HepG2 (cell line): ENCODE results near the gene ABTB2. TPM values are rescaled to one million over a fixed set of nuclear protein-coding genes. Genes with fewer than 3 reads are reported as not detected.

Experiments used
- AGO2 ChIP-seq: fragments of 200-400 bp; formaldehyde crosslinking; optimal IDR thresholded peaks from 2 replicates; pipeline ENCODE3; 2017; ENCODE audit warnings: mild to moderate bottlenecking, low read depth, low read length, moderate library complexity
- CREM ChIP-seq, 2 experiments: sonication (generic) in 1 of 2; formaldehyde crosslinking in 1 of 2; IDR thresholded peaks; 2 replicates each; pipeline versions ENCODE4 v1.4.0 to v1.6.1; 2016 to 2020; ENCODE audit warnings: antibody characterized with exemption in 1 of 2, mild to moderate bottlenecking in 1 of 2, missing genetic modification reagents in 1 of 2
- JUN ChIP-seq: sonication (generic); formaldehyde crosslinking; IDR thresholded peaks from 2 replicates; pipeline ENCODE4 v1.4.0; 2020; ENCODE audit warnings: mild to moderate bottlenecking, missing genetic modification reagents
- MIXL1 ChIP-seq: IDR thresholded peaks from 2 replicates; pipeline ENCODE4 v1.6.1; 2016
- ONECUT2 ChIP-seq: sonication (generic); formaldehyde crosslinking; IDR thresholded peaks from 2 replicates; pipeline ENCODE4 v1.4.0; 2020; ENCODE audit warnings: missing genetic modification reagents
- PCBP2 ChIP-seq: fragments of 200-400 bp; formaldehyde crosslinking; optimal IDR thresholded peaks from 2 replicates; pipeline ENCODE3; 2018; ENCODE audit warnings: low read length, low read depth; ENCODE audit not compliant: poor library complexity, severe bottlenecking
- RARG ChIP-seq: sonication (generic); formaldehyde crosslinking; IDR thresholded peaks from 2 replicates; pipeline ENCODE4 v1.4.0; 2020; ENCODE audit warnings: low read depth, mild to moderate bottlenecking, missing genetic modification reagents
- SP5 ChIP-seq: IDR thresholded peaks from 2 replicates; pipeline ENCODE4 v1.6.1; 2016; ENCODE audit warnings: low read depth, borderline replicate concordance
- ZNF83 ChIP-seq: sonication (generic); formaldehyde crosslinking; IDR thresholded peaks from 2 replicates; pipeline ENCODE4 v1.4.0; 2020; ENCODE audit warnings: missing genetic modification reagents, mild to moderate bottlenecking, borderline replicate concordance
- ZNF841 ChIP-seq: sonication (generic); formaldehyde crosslinking; IDR thresholded peaks from 2 replicates; pipeline ENCODE4 v1.8.1; 2023; ENCODE audit warnings: missing genetic modification reagents, borderline replicate concordance
- ZNF879 ChIP-seq: sonication (generic); formaldehyde crosslinking; IDR thresholded peaks from 2 replicates; pipeline ENCODE4 v1.8.1; 2023; ENCODE audit warnings: missing genetic modification reagents
- polyA plus RNA-seq, 8 experiments: library from polyadenylated mRNA; depleted of rRNA in 3 of 8; stranded (reverse) in 7 of 8; unstranded in 1 of 8; fragments of >200 nt; fragmentation: Illumina TruSeq in 4 of 8; extraction: Trizol in 4 of 8; gene quantifications; 2 replicates each; pipeline versions ENCODE4 v1.2.1 to v1.2.3, GENCODE V29; 2011 to 2016; ENCODE audit warnings: low read depth in 4 of 8, missing spikeins in 1 of 8, mixed read lengths in 1 of 8; ENCODE audit not compliant: insufficient read depth in 1 of 8
- total RNA-seq, 5 experiments: library from RNA; depleted of rRNA; stranded (reverse); fragments of >200 nt; fragmentation: Illumina TruSeq; extraction: Trizol; gene quantifications; 2 replicates each; pipeline ENCODE4 v1.2.3, GENCODE V29; 2016; ENCODE audit warnings: low read depth in 1 of 5
- TF ChIP-seq, protein P1 (sequence below), 2 experiments: sonication (generic) in 1 of 2; formaldehyde crosslinking in 1 of 2; IDR thresholded peaks; 2 replicates each; pipeline versions ENCODE4 v1.4.0 to v1.6.1; 2016 to 2020; ENCODE audit warnings: borderline replicate concordance in 1 of 2, low read depth in 1 of 2, mild to moderate bottlenecking in 1 of 2, missing genetic modification reagents in 1 of 2
- TF ChIP-seq, protein P2 (sequence below): sonication (generic); formaldehyde crosslinking; IDR thresholded peaks from 2 replicates; pipeline ENCODE4 v1.8.0; 2022; ENCODE audit warnings: missing genetic modification reagents, mild to moderate bottlenecking, borderline replicate concordance
- TF ChIP-seq, protein P3 (sequence below): sonication (generic); formaldehyde crosslinking; IDR thresholded peaks from 2 replicates; pipeline ENCODE4 v1.4.0; 2020; ENCODE audit warnings: mild to moderate bottlenecking, missing genetic modification reagents
- TF ChIP-seq, protein P4 (sequence below): sonication (generic); formaldehyde crosslinking; IDR thresholded peaks from 2 replicates; pipeline ENCODE4 v1.4.0; 2020; ENCODE audit warnings: missing genetic modification reagents, borderline replicate concordance

ABTB2 gene
- total and polyA plus RNA-seq, 2 of the 13 experiments (the other 11 are each of a cell fraction or from before 2014, with no cell fraction given), result 5.1 to 15.4 TPM

DNA sequence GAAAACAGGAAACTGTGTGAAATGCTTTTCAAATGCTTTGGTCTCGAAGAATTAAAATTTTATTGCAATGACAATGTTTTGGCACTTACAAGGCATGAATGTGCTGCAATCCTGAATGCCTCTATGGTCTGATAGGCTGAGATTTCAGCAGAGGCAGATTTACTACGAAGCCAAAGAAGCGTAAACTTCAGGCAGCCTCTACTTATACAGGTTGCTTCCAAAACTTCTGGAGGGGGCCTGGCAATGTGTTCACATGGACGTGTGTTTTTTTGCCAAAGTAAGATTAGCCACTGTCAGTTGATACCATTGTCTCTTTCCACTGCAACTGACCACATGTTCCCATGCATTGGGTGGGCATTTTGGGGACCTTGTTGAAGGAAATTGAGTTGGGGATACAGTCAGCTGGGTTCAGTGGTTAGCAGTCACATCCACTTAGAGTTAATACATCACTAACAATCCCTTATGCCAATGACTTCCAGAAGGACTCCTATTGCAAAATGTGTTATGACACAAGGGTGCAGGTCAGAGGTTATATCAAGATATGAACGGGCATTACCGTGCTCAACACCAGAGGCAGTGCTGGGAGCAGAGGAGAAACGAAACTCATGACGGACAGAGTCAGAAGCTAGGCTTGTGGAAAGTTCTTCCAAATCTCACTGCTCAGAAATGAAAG lies 48.8 kb downstream of the ABTB2 start (continued):
- TF ChIP-seq, protein P1, sequence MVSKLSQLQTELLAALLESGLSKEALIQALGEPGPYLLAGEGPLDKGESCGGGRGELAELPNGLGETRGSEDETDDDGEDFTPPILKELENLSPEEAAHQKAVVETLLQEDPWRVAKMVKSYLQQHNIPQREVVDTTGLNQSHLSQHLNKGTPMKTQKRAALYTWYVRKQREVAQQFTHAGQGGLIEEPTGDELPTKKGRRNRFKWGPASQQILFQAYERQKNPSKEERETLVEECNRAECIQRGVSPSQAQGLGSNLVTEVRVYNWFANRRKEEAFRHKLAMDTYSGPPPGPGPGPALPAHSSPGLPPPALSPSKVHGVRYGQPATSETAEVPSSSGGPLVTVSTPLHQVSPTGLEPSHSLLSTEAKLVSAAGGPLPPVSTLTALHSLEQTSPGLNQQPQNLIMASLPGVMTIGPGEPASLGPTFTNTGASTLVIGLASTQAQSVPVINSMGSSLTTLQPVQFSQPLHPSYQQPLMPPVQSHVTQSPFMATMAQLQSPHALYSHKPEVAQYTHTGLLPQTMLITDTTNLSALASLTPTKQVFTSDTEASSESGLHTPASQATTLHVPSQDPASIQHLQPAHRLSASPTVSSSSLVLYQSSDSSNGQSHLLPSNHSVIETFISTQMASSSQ (IDR thresholded peaks at IDR 0.05; ENCODE audit: low read depth), result peak; percentile 36; the same call in 1 of the 2 replicates
- TF ChIP-seq, protein P1 (CRISPR knock-in tag; IDR thresholded peaks at IDR 0.05; ENCODE audit: borderline replicate concordance), result no peak
- TF ChIP-seq CREM (IDR thresholded peaks at IDR 0.05) (peak; percentile 34; the same call in 1 of the 2 replicates), CREM (CRISPR knock-in tag; IDR thresholded peaks at IDR 0.05) (no peak), JUN (CRISPR knock-in tag) (no peak), ONECUT2 (CRISPR knock-in tag) (no peak), ZNF879 (CRISPR knock-in tag) (no peak), RARG (CRISPR knock-in tag) (no peak), ZNF841 (CRISPR knock-in tag) (no peak), PCBP2 (no peak), MIXL1 (peak; percentile 78; the same call in 1 of the 2 replicates), SP5 (CRISPR knock-in tag) (no peak; the same call in 1 of the 2 replicates), AGO2 (no peak), ZNF83 (CRISPR knock-in tag) (no peak)
- TF ChIP-seq, protein P2, sequence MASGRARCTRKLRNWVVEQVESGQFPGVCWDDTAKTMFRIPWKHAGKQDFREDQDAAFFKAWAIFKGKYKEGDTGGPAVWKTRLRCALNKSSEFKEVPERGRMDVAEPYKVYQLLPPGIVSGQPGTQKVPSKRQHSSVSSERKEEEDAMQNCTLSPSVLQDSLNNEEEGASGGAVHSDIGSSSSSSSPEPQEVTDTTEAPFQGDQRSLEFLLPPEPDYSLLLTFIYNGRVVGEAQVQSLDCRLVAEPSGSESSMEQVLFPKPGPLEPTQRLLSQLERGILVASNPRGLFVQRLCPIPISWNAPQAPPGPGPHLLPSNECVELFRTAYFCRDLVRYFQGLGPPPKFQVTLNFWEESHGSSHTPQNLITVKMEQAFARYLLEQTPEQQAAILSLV (CRISPR knock-in tag), result no peak
- TF ChIP-seq, protein P3, sequence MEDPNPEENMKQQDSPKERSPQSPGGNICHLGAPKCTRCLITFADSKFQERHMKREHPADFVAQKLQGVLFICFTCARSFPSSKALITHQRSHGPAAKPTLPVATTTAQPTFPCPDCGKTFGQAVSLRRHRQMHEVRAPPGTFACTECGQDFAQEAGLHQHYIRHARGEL (CRISPR knock-in tag), result no peak
- TF ChIP-seq, protein P4, sequence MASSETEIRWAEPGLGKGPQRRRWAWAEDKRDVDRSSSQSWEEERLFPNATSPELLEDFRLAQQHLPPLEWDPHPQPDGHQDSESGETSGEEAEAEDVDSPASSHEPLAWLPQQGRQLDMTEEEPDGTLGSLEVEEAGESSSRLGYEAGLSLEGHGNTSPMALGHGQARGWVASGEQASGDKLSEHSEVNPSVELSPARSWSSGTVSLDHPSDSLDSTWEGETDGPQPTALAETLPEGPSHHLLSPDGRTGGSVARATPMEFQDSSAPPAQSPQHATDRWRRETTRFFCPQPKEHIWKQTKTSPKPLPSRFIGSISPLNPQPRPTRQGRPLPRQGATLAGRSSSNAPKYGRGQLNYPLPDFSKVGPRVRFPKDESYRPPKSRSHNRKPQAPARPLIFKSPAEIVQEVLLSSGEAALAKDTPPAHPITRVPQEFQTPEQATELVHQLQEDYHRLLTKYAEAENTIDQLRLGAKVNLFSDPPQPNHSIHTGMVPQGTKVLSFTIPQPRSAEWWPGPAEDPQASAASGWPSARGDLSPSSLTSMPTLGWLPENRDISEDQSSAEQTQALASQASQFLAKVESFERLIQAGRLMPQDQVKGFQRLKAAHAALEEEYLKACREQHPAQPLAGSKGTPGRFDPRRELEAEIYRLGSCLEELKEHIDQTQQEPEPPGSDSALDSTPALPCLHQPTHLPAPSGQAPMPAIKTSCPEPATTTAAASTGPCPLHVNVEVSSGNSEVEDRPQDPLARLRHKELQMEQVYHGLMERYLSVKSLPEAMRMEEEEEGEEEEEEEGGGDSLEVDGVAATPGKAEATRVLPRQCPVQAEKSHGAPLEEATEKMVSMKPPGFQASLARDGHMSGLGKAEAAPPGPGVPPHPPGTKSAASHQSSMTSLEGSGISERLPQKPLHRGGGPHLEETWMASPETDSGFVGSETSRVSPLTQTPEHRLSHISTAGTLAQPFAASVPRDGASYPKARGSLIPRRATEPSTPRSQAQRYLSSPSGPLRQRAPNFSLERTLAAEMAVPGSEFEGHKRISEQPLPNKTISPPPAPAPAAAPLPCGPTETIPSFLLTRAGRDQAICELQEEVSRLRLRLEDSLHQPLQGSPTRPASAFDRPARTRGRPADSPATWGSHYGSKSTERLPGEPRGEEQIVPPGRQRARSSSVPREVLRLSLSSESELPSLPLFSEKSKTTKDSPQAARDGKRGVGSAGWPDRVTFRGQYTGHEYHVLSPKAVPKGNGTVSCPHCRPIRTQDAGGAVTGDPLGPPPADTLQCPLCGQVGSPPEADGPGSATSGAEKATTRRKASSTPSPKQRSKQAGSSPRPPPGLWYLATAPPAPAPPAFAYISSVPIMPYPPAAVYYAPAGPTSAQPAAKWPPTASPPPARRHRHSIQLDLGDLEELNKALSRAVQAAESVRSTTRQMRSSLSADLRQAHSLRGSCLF (CRISPR knock-in tag), result no peak
